Right hindlimb (tissue), 1 donor: ENCODE measurements around the gene NOS3.

Experiments used
- DNase-seq: peaks from one replicate; pipeline ENCODE4 v3.0.0-alpha.2; 2018

The NOS3 gene

GRCh38 chr7:150980663-150981062 lies 10.2 kb upstream of the NOS3 start:
- DNase-seq = no peak

GRCh38 chr7:150981644-150982043 lies 9.2 kb upstream of the NOS3 start:
- DNase-seq = no peak

DNA sequence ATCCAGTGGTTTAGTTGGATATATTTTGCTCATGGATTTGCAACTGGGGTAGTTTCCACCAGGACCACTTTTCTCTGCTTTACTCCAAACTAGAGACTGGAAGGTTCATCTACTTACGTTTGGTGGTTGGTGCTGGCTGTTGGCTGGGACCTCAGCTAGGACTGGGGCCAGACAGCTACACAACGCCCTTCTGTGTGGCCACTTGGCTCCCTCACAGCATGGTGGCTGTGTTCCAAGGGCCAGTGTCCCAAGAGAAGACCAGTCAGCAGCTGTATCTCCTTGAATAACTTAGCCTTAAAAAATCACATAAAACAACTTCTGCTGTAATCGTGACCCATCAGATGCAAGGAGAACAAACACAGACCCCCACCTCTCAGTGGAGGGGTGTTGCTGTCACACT lies 8.5 kb upstream of the NOS3 start:
- DNase-seq = no peak

- DNase-seq = no peak
Observed at GRCh38 chr7:150983893-150984368, 6.9 kb upstream of the NOS3 start.

DNA sequence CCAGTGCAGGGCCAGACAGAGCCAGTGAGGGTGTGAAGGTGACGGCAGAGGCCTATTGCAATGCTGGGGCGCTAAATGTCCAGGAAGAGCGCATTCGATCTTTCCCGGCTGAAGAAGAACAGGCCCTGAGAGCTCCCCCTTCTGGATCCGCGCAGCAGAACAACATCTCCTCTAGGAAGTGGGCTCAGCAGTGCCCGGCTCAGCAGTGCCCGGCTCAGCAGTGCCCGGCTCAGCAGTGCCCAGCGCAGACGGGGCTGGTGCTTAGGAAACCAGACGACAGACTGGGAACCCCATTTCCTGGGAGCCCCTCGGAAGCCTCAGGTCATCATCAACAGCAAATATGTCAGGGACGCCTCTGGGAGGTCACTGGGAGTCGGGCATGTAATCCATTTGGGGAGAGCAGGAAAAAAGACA lies 4.7 kb upstream of the NOS3 start:
- DNase-seq = peak; percentile 57

GRCh38 chr7:150986556-150986955 lies 4.3 kb upstream of the NOS3 start:
- DNase-seq = no peak

- DNase-seq = peak; percentile 81
Observed at GRCh38 chr7:150988230-150989226, 2.3 kb upstream of the NOS3 start.

GRCh38 chr7:150989456-150989855 lies 1.4 kb upstream of the NOS3 start:
- DNase-seq = no peak

DNA sequence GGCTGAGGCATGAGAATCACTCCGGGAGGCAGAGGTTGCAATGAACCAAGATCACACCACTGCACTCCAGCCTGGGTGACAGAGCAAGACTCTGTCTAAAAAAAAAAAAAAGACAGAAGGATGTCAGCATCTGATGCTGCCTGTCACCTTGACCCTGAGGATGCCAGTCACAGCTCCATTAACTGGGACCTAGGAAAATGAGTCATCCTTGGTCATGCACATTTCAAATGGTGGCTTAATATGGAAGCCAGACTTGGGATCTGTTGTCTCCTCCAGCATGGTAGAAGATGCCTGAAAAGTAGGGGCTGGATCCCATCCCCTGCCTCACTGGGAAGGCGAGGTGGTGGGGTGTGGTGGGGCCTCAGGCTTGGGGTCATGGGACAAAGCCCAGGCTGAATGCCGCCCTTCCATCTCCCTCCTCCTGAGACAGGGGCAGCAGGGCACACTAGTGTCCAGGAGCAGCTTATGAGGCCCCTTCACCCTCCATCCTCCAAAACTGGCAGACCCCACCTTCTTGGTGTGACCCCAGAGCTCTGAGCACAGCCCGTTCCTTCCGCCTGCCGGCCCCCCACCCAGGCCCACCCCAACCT lies 1.3 kb downstream of the NOS3 start:
- DNase-seq = no peak

- DNase-seq = no peak
Observed at GRCh38 chr7:150992833-150993302, 2.1 kb downstream of the NOS3 start.

GRCh38 chr7:150993511-150993910 lies 2.7 kb downstream of the NOS3 start:
- no peak for DNase-seq

- DNase-seq = no peak
Observed at GRCh38 chr7:150994141-150994837, 3.5 kb downstream of the NOS3 start.

- no peak for DNase-seq
Observed at GRCh38 chr7:150994838-150995510, 4.2 kb downstream of the NOS3 start.

GRCh38 chr7:150996376-150997074 lies 5.7 kb downstream of the NOS3 start:
- DNase-seq = no peak

DNA sequence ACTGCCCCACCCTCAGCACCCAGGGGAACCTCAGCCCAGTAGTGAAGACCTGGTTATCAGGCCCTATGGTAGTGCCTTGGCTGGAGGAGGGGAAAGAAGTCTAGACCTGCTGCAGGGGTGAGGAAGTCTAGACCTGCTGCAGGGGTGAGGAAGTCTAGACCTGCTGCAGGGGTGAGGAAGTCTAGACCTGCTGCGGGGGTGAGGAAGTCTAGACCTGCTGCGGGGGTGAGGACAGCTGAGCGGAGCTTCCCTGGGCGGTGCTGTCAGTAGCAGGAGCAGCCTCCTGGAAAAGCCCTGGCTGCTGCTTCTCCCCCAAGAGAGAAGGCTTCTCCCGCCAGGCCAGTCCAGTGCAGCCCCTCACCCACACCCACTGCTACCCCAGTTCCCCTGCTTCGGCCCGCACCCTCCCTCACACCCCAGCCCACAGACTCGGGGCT lies 6.3 kb downstream of the NOS3 start:
- no peak for DNase-seq

DNA sequence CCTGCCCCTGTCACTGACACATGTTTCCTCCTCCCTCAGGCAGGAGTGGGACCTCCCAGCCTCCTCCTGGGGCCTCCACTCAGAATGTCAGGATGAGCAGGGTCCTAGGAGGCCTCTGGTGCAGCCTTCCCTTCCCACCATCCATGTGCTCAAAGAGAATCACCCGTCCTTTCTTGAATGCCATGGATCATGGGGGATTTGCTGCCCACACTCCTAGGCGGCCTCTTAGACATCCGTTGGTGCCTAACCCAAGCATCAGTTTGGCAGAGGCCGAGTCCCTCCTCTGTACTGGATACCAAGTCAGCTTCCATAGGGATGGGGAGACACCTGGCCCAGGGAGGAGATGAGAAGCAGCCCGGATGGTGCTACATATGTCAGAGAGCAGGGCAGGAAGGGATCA lies 7.0 kb downstream of the NOS3 start:
- no peak for DNase-seq

- no peak for DNase-seq
Observed at GRCh38 chr7:150998341-150998740, 7.5 kb downstream of the NOS3 start.

DNA sequence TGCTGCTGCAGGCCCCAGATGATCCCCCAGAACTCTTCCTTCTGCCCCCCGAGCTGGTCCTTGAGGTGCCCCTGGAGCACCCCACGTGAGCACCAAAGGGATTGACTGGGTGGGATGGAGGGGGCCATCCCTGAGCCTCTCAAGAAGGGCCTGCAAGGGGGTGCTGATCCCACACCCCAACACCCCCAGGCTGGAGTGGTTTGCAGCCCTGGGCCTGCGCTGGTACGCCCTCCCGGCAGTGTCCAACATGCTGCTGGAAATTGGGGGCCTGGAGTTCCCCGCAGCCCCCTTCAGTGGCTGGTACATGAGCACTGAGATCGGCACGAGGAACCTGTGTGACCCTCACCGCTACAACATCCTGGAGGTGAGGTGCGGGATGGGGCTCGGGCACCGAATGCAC lies 8.2 kb downstream of the NOS3 start:
- no peak for DNase-seq

- DNase-seq = no peak
Observed at GRCh38 chr7:150999497-151000230, 8.8 kb downstream of the NOS3 start.

DNA sequence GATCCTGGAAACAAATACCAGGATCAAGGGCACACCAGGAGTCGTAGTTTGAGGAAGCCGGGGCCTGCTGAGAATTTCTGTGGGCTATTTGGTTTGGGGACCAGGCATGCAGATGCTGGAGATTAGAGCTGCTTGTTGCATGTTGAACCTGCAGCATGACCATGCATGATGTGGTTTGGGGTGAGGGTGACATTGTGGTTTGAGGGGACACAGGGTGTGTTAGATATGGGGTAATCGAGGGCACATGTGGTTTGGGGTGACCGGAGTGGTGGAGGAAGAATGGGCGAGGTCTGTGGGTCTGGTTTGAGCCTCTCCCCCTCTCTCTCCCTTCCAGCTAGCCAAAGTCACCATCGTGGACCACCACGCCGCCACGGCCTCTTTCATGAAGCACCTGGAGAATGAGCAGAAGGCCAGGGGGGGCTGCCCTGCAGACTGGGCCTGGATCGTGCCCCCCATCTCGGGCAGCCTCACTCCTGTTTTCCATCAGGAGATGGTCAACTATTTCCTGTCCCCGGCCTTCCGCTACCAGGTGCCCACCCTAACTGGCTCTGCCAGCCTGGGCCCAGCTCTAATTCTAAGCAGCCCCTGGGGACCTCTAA lies 10.2 kb downstream of the NOS3 start:
- no peak for DNase-seq

DNA sequence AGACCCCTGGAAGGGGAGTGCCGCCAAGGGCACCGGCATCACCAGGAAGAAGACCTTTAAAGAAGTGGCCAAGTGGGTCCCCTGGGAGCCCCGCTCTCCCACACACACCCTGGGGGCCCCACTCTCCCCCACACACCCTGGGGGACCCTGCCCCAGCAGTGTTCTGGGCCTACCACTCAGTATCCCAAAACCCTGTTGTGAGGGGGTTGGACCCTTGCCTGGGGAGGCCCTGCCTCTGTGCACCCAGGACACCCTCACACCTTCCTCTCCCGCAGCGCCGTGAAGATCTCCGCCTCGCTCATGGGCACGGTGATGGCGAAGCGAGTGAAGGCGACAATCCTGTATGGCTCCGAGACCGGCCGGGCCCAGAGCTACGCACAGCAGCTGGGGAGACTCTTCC lies 10.7 kb downstream of the NOS3 start:
- DNase-seq = no peak
